GM20431 (cell line): ENCODE data around the gene COL5A1.

Experiments
- in situ Hi-C: fragments of 300-500 bp; cut with MseI, MboI; formaldehyde crosslinking; loops from one replicate; pipeline ENCODE4 v1.15.0; 2020; ENCODE audit warnings: low sequenced_read_pairs; ENCODE audit not compliant: unreplicated experiment

COL5A1 gene

DNA sequence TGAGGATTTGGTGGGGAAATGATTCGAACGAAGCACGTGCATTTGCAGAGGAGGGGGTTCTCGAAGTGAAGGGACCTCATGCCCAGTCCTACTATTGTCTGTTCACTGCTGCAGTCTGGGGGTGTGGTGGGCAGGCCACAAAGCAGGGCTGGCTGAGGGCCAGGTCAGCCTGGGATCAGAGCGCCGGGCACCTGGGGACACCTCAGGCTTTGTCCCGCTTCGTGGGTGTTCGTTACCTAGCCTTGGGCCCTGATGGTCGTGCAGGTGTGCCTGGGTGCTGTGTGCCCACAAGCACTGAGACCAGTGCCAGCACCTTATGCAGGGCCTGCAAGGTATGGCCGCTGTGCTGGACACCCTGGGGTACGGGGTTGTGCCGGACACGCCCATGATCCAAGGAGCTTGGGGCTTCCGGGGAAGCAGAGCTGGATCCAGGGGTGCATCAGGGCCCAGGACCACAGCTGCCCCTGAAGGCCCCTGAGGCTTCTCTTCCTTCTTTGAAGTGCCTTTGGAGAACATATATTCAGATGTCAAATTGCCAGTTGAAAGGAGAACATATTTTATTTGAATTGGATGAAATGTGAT, 80.6 kb downstream of the COL5A1 start:
- in situ Hi-C loops, result no loop called here

- in situ Hi-C loops, result no loop called here
Observed at GRCh38 chr9:134723037-134723436, 81.4 kb downstream of the COL5A1 start.

DNA sequence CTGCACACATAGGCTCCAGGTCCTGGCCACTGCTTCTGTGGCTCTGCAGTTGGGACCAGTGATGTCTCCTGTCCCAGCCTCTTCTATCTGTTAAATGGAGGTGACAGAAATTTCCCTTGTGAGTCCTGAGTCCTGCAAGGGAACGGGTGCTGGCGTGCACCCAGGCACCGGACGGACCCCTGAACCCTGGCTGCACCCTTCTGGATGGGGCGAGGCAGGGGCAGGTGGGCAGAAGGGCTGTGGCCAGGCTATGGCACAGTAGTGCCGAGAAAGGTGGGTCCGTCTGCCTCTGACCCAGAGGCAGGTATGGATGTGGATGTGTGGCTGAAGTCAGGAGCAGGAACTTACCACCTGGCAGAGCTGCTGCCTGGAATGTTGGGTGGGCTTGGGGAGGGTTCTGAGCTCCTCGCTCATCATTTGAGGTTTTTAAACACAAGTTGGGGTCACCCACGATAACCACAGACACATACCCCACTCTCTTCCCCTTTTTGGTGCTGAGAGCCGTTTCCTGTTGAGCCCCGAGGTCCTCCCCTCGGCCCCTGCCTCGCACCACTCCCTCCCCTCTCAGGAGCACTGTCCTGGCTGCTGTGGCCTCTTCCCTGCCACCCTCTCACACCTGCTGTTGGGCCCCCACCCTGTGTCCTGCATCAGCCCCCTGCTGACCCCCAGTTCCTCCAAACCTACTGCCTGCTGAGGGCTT, 82.0 kb downstream of the COL5A1 start:
- in situ Hi-C loops, result no loop called here

GRCh38 chr9:134724202-134724911, 82.8 kb downstream of the COL5A1 start:
- in situ Hi-C loops, result no loop called here

DNA sequence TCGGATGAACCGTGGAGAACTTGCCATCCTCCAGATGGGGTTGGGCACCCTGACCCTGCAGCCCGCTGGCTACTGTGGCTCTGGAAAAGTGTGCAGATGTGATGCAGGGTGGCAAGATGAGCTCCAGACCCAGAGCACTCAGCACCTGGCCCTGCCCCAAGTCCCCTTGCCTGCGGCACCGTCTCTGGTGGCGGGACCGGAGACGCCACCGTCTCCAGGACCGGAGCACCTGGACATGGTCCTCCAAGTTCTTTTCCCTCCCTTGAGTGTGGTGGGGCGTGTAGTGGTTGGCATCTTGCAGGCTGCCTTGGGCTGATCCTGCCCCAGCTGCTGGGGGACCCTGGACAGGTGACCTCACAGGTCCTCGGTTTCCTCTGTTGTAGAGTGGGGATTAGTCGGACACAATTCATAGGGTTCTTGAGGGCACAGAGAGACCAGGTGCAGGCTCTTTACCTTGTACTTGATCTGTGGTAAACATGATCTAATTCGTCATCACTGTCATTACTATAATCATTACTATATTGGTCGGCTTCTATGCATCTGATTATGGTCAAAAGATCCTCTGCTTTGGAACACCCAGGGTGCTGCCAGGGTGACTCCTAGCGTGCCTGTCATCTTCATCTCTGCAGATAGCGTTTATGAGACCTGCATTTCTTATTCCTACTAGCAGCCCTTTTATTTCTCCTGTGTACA, 83.5 kb downstream of the COL5A1 start:
- in situ Hi-C loops, result no loop called here

GRCh38 chr9:134725605-134725940, 84.0 kb downstream of the COL5A1 start:
- in situ Hi-C loops, result no loop called here

DNA sequence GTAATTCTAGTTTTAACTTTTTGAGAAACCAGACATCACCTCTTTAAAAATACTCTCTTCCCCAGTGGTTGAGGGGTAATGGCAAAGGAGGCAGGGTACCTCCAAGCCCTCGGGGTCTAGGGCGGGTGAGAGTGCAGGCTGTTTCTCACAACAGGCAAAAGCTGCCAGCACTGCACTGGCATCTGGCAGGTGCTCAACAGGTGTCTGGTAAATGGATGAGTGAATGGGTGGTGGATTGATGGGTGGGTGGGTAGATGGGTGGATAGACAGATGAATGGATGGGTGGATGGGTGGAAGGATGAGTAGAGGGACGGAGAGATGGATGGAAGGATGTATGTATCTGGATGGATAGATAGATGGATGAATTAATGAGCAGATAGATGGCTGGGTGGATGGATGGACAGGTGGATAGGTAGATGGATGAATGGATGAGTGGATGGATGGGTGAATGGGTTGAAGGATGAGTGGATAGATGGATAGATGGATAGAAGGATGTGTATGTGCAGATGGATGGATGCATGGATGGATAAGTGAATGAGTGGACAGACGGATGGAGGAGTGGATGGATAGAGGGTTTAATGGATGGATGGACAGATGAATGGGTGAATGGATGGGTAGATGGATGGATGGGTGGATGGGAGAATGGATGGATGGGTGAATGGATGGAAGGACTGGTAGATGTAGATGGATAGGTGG, 84.6 kb downstream of the COL5A1 start:
- in situ Hi-C loops, result no loop called here

GRCh38 chr9:134726722-134727034, 85.1 kb downstream of the COL5A1 start:
- in situ Hi-C loops, result no loop called here

DNA sequence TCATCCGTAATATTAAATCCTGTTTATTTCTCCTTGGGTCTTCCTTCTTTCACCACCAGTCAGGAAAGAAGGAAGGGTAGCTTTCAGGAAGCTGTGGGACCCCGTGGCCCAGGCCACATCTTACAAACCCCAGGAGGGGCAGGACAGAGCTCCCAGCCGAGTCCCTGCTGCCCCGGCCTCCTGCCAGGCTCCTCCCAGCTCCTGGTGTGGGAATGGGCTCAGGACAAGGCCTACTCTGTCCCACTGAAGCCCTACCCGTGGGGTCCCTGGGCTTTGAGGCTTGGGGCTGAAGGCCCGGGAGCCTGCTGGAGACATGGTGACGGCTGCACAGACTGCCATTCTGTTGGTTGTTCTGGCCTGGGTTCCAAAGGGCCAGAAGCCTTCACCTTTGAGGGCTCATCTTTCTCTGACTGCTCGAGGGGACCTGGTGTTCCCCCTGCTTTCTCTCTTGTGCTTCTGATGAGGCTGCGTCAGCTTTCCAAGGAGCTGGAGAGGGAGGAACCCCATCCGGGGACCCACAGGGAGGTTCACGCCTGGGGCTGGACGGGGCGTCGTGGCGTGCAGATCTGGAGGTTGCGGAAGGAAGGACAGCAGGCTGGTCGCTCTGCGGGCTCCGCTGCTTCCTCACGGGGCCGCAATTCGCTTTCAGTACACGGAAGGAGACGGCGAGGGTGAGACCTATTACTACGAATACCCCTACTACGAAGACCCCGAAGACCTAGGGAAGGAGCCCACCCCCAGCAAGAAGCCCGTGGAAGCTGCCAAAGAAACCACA, 86.6 kb downstream of the COL5A1 start:
- in situ Hi-C loops, result no loop called here

DNA sequence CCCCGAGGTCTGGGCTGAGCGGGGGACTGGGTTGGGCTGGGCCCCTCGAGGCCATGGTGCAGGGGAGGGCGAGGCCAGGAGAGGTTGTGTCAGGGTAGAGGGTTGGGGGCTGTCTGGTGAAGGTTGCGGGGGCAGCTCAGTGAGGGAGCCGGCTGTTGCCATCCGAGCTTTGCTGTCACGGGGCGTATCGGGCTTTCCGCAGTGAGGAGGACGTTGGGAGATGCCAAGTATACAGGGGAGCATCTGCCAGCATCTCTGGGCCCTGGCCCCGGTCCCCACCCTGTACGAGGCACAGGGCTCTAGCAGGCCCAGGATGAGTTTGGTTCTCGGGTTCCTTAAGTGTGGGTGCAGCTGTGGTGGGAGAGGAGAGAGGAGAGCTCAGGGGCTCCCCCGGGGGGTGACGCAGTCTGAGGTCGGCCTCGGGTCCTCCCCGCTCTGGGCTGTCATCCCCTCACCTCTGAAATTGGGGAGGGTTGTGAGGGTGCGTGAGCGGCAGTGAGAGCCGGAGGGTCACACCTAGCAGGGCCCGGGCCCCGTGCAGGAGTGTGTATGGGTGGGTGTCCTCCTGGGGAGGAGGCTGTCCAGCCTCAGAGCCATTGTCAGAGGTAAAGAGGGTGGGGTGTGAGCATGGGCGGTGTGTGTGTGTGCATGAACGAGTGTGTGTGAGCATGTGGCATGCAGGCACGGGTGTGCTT, 87.3 kb downstream of the COL5A1 start:
- in situ Hi-C loops, result no loop called here

DNA sequence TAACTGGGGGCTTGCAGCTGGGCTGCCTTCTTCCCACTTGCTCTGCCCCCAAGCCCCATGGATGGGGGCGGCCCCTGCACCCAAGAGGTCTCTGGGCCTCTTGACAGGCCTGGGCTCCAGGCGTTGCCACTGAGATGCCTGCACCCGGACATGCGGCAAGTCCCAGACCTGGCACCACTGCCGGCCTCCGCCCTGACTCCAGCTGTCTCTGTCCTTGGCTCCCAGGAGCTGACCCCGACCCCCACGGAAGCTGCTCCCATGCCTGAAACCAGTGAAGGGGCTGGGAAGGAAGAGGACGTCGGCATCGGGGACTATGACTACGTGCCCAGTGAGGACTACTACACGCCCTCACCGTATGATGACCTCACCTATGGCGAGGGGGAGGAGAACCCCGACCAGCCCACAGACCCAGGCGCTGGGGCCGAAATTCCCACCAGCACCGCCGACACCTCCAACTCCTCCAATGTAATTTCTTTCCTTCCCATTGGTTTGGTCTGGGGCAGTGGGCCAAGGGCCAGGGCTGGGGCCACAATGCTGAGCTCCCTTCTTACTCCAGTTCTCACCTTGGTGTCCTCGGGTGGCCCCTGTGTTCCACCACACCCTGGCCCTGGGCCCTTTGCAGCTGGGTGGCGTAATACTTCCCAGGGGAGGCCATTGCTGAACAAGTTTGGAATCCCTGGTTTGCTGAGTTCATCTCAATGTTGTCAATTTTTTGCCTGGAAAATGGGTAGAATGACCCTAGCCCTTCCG, 88.6 kb downstream of the COL5A1 start:
- in situ Hi-C loops, result no loop called here

DNA sequence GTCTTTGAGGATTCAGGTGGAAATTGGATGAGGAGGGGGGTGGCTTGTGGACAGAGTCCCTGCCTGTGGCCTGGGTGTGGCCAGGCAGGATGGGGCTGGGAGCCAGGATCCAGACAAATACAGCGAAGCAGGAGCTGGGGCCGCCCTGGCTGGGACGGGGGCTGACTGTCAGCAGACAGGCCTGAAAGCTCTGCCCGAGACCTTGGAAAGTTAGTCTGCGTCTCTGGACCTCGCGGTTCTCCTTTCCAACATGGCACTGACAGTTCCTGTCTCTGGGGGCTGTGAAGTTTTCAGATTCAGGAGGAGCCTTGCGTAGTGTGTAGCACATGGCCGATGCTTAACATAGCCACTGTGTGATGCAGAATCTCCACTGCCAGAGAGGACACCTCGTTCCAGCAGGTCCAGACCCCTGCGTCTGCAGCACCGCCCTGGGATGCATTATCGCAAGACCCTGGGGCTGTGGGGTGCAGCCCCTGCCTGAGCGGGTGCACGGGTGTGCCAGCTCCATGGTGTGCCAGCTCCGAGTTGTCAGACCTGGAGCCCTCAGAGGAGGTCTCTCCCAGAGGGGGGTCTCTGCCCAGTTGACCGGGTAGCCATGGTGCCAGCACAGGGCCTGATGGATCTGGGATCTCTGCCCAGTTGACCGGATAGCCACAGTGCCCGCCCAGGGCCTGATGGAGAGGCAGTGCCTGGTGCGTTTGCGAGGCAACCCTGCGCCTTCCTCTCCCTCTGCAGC, 89.3 kb downstream of the COL5A1 start:
- in situ Hi-C loops, result no loop called here

DNA sequence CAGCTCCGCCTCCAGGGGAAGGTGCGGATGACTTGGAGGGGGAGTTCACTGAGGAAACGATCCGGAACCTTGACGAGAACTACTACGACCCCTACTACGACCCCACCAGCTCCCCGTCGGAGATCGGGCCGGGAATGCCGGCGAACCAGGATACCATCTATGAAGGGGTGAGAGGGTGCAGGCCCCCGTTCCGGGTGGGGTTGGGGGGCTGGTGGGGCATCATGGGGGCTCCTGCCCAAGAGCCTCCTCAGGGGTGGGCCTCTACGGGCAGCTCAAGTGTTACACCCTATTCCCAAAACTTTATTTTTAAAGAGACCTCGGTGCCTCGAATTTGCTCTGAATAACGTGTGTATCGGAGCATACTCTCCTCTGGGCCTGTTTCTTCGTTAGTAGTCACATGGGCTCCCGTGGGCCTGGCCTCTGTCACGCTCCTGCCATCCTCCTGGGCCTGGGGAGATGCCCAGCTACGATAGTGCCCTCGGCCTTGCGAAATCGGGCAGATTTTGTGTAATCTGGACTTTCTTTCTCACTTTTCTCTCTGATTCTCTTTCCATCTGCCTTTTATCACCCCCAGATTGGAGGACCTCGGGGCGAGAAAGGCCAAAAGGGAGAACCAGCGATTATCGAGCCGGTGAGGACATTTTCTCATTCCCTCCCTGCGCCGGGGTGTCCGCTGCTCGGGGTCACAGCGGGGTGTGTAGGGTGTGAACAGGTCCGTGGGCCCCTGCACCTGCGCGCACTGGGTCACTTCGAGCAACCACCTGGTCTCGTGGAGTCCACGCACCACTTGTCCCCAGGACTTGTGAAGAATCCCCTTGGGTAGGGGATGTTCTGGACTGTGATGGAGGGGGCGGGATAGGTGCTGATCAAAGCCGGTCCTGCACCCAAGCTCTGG, 90.1 kb downstream of the COL5A1 start:
- in situ Hi-C loops, result no loop called here

GRCh38 chr9:134732392-134733110, 90.9 kb downstream of the COL5A1 start:
- in situ Hi-C loops, result no loop called here

DNA sequence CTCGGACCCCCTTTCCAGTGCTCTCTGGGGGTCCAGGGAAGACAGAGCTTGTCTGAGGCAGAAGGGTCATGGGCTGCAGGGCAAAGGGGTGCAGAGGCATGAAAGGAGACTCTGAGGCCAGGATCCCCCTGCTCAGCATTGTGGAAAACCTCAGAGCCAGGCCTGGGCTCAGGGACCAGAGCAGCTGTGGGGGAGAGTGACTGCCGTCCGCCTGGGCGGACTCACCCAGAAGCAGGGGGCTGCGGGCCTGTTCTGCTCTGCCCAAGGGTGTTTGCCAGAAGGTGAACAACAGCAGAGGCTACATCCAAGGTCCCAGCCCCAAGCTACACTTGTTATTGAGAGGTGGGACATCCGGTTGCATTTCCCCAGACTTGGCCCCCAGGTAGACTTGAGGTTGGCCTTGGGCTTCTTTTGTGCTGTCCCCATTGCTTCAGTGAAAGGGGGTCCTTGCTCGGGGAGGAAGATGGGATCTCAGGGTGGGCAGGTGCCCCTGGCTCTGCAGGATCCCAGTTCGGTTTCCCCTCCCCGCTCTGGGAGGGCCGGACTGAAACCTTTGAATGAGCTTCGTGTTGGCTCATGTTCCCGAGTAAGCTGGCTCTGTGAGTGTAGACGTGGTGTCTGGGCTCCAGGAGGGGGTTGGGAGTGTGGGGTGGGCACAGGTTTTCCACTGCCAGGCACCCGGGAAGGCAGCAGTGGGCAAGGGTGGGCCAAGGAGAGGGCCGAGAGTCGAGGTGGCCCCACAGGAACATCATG, 92.1 kb downstream of the COL5A1 start:
- in situ Hi-C loops, result no loop called here

DNA sequence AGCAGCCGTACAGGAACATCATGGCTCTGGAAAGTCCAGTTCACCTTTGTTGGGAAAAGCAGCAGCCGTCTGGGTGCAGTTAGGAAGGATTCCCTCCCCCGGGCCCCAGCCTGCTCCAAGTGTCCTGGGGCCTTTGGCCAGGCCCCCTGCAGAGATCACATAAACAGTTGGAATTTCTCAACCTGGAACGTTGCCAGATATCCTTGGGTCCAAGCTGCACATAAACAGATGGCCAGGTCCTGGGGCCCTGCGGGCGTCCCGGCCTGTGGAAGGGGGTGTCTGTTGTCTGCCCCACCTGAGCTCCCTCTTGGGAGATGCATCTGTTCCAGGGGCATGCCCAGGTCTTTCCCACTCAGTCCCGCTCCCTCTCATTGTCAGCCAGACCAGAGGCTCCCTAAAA, 92.7 kb downstream of the COL5A1 start:
- in situ Hi-C loops, result no loop called here
